G401 (cell line): ENCODE results near the gene IRS1. TPM values are rescaled to one million over a fixed set of nuclear protein-coding genes. Genes with fewer than 3 reads are reported as not detected.

Source experiments
- DNase-seq: peaks from one replicate; pipeline ENCODE4 v3.0.0-alpha.2; 2015; ENCODE audit warnings: low spot score
- in situ Hi-C: cut with HindIII; loops from 2 replicates; pipeline ENCODE4 v1.10.0; 2016; ENCODE audit warnings: low sequenced_read_pairs, mixed read lengths
- total RNA-seq: library from RNA; depleted of rRNA; stranded (reverse); fragments of >200 nt; shearing (Covaris generic); gene quantifications from 2 replicates; pipeline ENCODE4 v1.2.3, GENCODE V29; 2014

Gene IRS1
- total RNA-seq, 1 experiment from 2014 or later = 24.6 TPM

GRCh38 chr2:226793646-226794045 lies 6.0 kb downstream of the IRS1 start:
- peak; percentile 40 for DNase-seq
- in situ Hi-C loops = loop anchor here (25.0 kb wide), 1 partner anchor 306 kb away; no protein-coding TSS in a partner anchor

GRCh38 chr2:226792155-226792881 lies 7.3 kb downstream of the IRS1 start:
- in situ Hi-C loops = loop anchor here (25.0 kb wide), 1 partner anchor 305 kb away; no protein-coding TSS in a partner anchor
- DNase-seq = peak; percentile 59

GRCh38 chr2:226791487-226792081 lies 8.0 kb downstream of the IRS1 start:
- in situ Hi-C loops = loop anchor here (25.0 kb wide), 1 partner anchor 304 kb away; no protein-coding TSS in a partner anchor
- peak; percentile 88 for DNase-seq

DNA sequence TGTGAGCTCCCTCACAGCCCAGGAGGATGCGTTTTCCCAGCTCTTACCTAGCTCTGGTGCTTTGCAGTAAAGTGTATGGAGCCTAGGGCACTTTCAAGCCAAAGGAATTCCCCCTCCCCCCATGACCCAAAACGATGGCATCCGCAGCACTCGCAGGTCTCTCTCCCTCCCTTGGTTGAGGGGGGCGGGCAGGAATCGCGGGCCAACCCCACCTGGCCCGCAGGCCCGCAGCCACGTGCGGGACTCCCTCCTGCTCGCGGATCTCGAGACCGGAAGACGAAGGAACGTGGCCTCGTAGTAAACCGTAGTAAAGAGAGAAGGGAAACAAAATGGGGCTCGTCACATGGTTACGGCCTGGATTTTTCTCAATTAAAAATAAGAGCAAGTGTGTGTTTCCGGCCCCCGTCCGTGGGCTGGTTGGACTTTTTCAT lies 8.5 kb downstream of the IRS1 start:
- in situ Hi-C loops = loop anchor here (25.0 kb wide), 1 partner anchor 304 kb away; no protein-coding TSS in a partner anchor
- peak; percentile 81 for DNase-seq

DNA sequence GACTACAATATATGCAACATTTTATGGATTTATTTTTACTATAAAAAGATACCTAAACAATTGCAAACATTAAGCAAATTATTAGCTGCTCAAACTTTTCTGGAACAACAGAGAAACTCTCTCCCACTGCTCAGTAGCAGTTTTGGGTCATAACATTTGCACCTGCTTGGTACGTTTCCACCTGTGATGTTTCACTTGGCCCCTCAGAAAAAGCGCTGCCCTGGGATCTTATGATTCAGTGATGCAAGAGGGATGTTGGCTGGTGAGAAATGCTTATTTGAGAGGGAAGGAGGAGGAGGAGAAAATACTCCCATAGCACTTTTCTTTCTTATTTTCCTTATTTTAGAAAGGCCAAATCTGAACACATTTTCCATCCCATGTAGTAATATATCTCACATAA lies 9.2 kb downstream of the IRS1 start:
- DNase-seq = peak; percentile 19
- in situ Hi-C loops = loop anchor here (25.0 kb wide), 1 partner anchor 303 kb away; no protein-coding TSS in a partner anchor

DNA sequence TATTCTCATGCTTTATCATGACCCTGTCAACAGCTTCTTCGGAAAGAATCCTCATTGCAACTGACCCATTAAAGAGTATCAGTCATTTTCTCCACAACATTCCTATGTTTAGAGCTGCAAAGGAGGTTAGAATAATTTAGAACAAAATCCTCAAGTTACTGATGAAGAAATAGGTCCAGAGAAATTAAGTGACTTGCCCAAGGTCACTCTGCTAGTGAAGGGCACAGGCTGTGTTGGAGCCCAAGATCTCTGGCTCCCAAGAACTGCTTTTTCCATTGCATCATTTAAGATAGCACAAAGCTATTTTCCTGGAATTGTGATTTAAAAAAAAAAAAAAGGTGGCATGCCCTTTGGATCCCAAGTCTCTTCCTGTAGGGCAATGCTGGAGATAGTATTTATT lies 9.6 kb downstream of the IRS1 start:
- in situ Hi-C loops = loop anchor here (25.0 kb wide), 1 partner anchor 303 kb away; no protein-coding TSS in a partner anchor
- no peak for DNase-seq

DNA sequence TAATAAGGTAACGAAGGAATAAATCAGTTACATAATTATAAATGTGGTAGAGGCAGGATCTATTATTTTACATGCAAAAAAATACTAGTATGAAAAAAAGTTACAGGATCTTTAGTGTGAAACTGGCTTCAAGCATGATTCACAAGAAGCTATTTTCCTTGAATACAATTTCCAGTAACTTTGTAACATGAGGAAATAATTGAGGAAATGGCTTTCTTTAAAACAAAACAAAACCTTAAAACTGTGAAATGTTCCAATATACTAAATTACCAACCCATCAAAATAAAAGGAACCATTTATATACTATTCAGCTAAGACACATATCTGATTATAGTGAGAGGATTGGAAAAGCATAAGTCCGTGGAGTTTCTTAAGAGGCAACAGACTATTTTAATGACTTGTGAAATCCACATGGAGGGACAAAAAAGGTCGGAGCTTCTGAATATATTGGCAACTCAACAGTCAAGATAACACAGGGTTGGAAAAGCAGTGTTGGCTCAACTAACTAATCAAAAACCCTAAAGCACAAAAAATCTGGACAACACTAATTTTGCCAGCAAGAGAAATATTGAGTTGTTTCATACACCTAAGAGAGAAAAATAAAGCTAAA lies 10.6 kb downstream of the IRS1 start:
- in situ Hi-C loops = loop anchor here (25.0 kb wide), 1 partner anchor 302 kb away; no protein-coding TSS in a partner anchor
- no peak for DNase-seq

DNA sequence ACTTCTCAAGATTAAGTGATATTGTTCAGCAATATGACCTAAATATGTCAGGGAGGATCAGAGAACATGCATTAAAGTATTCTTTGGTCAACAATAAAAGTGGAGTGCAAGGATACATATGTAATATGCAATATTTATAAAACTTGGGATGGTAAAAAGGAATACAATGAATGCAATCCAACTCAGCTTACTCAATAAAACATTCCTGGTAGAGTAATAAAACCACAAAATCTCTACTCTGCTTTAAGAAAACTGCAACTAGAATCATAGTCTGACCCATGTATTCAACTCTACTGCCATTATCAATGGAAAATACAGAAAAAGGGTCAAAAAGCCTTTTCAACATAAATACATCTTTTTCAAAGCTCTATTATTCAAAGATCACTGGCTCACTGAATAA lies 11.6 kb downstream of the IRS1 start:
- no peak for DNase-seq
- in situ Hi-C loops = loop anchor here (25.0 kb wide), 1 partner anchor 301 kb away; no protein-coding TSS in a partner anchor

DNA sequence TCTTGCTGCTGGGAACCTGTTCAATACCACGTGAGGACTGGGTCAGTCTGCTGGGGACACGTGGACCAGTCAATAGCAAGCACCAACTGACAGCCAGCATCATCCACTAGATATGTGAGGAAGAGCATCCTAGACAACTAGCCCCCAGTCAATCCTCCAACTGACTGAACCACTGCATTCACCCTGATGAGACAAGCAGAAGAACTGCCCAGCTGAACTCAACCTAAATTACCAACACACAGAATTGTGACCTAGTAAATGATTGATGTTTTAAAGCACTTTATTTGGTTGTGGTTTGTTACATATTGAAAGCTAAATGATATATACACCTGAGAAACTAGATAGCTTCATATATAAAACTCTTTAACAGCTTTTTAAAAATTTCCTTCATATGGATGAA lies 15.7 kb downstream of the IRS1 start:
- in situ Hi-C loops = loop anchor here (25.0 kb wide), 1 partner anchor 297 kb away; no protein-coding TSS in a partner anchor
- DNase-seq = no peak

DNA sequence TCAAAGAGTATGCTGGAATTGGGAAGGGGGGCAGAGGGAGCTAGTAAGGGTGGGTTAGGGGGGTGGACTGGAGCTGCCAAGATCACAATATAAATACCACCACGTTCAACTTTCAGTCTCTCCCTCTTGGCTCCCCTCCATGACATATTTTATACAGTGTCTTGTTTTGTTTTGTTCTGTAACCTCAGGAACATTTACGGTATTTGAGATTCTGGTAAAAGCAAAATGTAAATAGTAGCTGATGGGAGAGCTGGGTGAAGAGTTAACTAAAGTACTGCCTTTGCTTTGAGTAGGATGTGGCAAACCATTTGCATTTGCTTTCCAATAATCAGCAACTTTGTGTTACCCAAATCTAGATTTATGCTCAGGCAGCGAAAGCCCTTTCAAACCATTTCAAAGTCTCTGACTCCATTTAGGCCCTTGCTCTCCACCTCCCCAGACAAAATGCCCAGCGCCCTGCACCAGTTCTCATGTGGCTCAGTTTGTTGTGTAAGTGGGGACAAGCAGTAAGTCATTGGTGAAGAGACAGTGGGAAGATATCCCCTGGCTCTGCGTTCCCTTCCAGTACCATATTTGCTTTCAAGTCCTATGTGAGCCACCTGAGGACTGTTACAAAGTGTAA lies 17.4 kb downstream of the IRS1 start:
- in situ Hi-C loops = loop anchor here (25.0 kb wide), 1 partner anchor 295 kb away; no protein-coding TSS in a partner anchor
- DNase-seq = no peak

DNA sequence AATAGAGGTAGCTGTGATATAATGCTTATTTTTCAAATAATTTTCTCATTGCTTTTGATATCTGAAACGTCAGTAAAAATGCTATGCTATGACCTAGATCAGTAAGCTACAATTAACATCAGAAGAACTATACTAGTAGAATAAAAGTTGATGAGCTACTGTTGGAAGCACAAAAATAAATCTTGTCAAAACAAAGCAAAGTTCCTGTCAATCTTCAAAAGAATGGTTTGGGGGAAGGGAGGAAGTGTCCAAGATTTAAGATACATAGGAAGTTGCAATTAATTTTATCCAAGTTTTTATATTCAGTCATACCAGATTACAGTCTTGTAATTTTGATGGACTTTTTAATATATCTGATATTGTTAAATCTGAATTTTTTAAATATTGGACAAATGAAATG lies 19.2 kb downstream of the IRS1 start:
- in situ Hi-C loops = loop anchor here (25.0 kb wide), 1 partner anchor 293 kb away; no protein-coding TSS in a partner anchor
- no peak for DNase-seq

DNA sequence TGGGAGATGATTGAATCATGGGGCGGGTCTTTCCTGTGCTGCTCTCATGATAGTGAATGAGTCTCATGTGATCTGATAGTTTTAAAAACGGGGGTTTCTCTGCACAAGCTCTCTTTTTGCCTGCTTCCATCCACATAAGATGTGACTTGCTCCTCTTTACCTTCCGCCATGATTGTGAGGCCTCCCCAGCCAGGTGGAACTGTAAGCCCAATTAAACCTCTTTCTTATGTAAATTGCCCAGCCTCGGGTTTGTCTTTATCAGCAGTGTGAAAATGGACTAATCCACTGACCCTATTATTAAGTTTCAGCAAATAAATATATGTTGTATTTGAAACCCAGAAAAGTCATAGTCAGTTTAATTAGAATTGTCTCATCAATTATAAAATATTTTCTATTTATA lies 22.0 kb downstream of the IRS1 start:
- in situ Hi-C loops = loop anchor here (25.0 kb wide), 1 partner anchor 290 kb away; no protein-coding TSS in a partner anchor
- DNase-seq = no peak

- DNase-seq = no peak
- in situ Hi-C loops = loop anchor here (25.0 kb wide), 1 partner anchor 289 kb away; no protein-coding TSS in a partner anchor
These were observed 23.5 kb downstream of the IRS1 start for GRCh38 chr2:226776104-226776503.

DNA sequence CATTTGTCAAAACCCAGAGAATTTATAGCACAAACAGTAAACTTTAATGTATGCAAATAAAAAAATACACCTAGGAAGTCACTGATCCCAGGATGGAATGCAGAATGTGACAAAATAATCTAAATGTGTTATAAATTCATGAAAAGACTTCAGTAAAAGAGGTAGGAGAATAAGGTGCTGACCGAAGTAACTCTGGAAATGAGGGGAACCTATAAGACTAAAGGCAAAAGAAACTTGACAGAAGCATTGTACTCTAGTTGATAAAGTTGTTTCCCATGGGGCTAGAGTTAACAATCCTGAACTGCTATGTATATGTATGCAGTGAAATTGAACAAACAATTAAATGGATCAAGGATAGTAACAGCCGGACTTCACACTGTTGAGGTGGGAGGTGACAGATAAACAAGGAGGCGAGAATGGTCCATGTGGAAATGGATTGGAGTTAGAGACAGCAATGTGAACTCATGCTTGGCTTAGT lies 24.5 kb downstream of the IRS1 start:
- in situ Hi-C loops = loop anchor here (25.0 kb wide), 1 partner anchor 288 kb away; no protein-coding TSS in a partner anchor
- no peak for DNase-seq

DNA sequence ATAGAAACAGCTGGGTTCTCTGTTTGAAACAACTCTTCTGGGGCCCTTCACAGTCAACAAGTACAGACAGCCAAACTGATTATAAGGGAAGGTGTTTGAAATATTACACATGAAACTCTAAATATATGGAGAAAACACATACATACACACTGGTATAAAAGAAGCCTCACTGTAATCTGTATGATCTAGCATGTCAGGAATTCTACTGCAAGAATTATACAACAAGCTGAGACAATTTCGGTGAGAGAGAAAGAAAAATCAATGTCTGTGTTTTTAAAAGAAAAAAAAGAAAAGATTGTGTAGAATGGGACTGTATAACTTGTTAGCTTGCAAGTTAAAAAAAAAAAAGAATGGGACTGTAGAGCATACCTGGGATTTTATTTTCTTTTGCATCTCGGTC lies 26.3 kb downstream of the IRS1 start:
- no peak for DNase-seq
- in situ Hi-C loops = no loop called here

DNA sequence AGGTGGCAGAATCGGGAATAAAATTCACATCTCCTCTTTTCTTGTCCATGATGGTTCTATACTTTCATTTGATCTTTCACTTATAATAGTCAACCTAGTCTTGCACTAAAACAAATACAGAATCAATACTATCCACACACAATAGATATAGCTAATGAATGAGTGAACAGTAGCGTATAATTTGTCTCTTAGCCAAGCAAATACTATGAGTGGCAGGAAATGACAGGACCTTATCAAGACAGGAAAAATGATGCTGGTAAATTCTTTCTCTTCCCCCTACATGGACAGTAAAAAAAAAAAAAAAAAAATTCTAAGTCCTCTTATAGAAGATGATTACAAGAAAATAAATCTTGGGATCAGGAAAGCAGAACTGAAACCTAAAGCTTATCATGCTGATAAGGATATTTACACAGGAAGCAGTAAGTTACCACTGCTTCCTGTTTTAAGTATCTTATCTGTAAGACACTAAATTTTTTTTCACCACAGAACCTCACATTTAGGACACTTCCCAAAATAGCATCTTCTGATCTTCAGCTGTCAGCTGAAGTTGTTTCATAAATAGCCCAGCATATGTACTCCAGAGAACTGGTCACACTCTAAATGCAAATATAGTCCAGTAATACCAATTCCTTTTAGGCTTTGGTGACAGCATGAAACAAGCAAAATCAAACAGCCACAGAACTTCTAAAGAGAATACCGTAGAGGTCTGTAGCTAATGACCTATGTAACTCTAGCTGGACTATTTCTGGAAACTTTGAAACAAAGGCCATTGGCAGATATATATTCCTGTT lies 27.0 kb downstream of the IRS1 start:
- peak; percentile 32 for DNase-seq
- in situ Hi-C loops = no loop called here

DNA sequence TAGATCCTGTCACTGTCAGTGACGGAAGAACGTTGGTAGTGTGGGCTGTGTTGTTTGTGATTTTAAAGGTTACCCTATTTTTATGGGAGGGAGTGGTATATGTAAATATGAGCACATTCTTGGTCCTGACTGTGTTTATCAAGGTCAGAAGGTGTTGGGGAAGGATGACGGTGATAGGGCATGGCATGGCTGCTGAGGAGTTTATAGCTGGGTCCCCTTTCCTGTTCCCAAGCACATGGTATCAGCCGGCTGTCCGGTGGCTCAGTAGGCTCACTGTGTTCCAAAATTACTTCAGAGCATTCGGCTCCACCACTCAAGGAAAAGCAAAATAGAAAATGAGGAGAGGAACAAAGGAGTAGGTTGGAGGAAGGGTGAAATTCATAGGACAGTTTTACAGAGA lies 28.6 kb downstream of the IRS1 start:
- DNase-seq = no peak
- in situ Hi-C loops = no loop called here

- in situ Hi-C loops = no loop called here
- no peak for DNase-seq
These were observed 32.4 kb downstream of the IRS1 start for GRCh38 chr2:226767056-226767813.
